Activated T-helper 17 cell treated with anti-CD3 and anti-CD28 coated beads, Interleukin-2, amount 50 U/mL, for 72 hours (primary cell): ENCODE results near the gene MORN1. TPM values are rescaled to one million over a fixed set of nuclear protein-coding genes. Genes with fewer than 3 reads are reported as not detected.

ENCODE experiments used
- ATAC-seq: fragments of 150-1000 bp; cut with Tn5 transposase; replicated peaks from 2 replicates; pipeline ENCODE4 v1.10.0; 2021; ENCODE audit warnings: mild to moderate bottlenecking, moderate library complexity
- H3K27ac Mint-ChIP-seq: one replicate; pipeline ENCODE4 v1.8.0; 2022; ENCODE audit warnings: mixed read lengths
- H3K27me3 Mint-ChIP-seq: one replicate; pipeline ENCODE4 v1.8.0; 2022; ENCODE audit warnings: mixed read lengths
- H3K36me3 Mint-ChIP-seq: one replicate; pipeline ENCODE4 v1.8.0; 2022; ENCODE audit warnings: low read depth, mild to moderate bottlenecking, mixed read lengths
- H3K4me1 Mint-ChIP-seq: one replicate; pipeline ENCODE4 v1.8.0; 2022; ENCODE audit warnings: mixed read lengths
- H3K4me3 Mint-ChIP-seq: one replicate; pipeline ENCODE4 v1.8.0; 2022; ENCODE audit warnings: mild to moderate bottlenecking, mixed read lengths
- H3K9me3 Mint-ChIP-seq: one replicate; pipeline ENCODE4 v1.8.0; 2022; ENCODE audit warnings: mixed read lengths
- total RNA-seq, 2 donors: library from RNA; stranded (reverse); gene quantifications; one replicate each; pipeline ENCODE4 v1.2.3, GENCODE V29; 2022

The MORN1 gene
- total RNA-seq, 2 donors from 2014 or later: 4.4 to 5.3 TPM

- H3K36me3 Mint-ChIP-seq: peaks cover 5% of the 10 kb centered on the region
- peak; percentile 21 for ATAC-seq
- no peaks in the 10 kb centered on the region for H3K9me3 Mint-ChIP-seq
- H3K27me3 Mint-ChIP-seq: no peaks in the 10 kb centered on the region
- peak overlapping the region; percentile 96 for H3K27ac Mint-ChIP-seq
- peaks cover 22% of the 10 kb centered on the region for H3K4me1 Mint-ChIP-seq
- H3K4me3 Mint-ChIP-seq: peak overlapping the region; percentile 92
These were observed 23.1 kb upstream of the MORN1 start for GRCh38 chr1:2414297-2414958.

- ATAC-seq: no peak
These were observed 22.3 kb upstream of the MORN1 start for GRCh38 chr1:2413495-2414296.

GRCh38 chr1:2412773-2413494 is 21.6 kb upstream of the MORN1 start:
- Mint-ChIP-seq H3K27ac (no peak overlapping the region), H3K27me3 (no peaks in the 10 kb centered on the region), H3K36me3 (peaks cover 11% of the 10 kb centered on the region), H3K4me1 (peaks cover 22% of the 10 kb centered on the region), H3K4me3 (peak overlapping the region; percentile 92), H3K9me3 (no peaks in the 10 kb centered on the region)
- ATAC-seq: peak; percentile 49

More at GRCh38 chr1:2413495-2414296, 22.3 kb upstream of the MORN1 start:
- no peaks in the 10 kb centered on the region for H3K27me3 Mint-ChIP-seq
- H3K27ac Mint-ChIP-seq: peak overlapping the region; percentile 96
- peaks cover 11% of the 10 kb centered on the region for H3K36me3 Mint-ChIP-seq
- H3K4me1 Mint-ChIP-seq: peaks cover 22% of the 10 kb centered on the region
- H3K9me3 Mint-ChIP-seq: no peaks in the 10 kb centered on the region
- H3K4me3 Mint-ChIP-seq: peak overlapping the region; percentile 92

GRCh38 chr1:2412395-2412772 is 21.0 kb upstream of the MORN1 start, which contains the start of gene PEX10:
TSS of gene PEX10 (minus strand) at chr1:2412564. CDS start at chr1:2412502, 62 bp downstream.
- peak; percentile 93 for ATAC-seq
- Mint-ChIP-seq H3K4me3 (peak within 1 kb of the TSS; percentile 92), H3K27me3 (no peaks in the 10 kb centered on the region), H3K9me3 (no peaks in the 10 kb centered on the region), H3K4me1 (peaks cover 22% of the 10 kb centered on the region), H3K27ac (peak within 1 kb of the TSS; percentile 79), H3K36me3 (peaks cover 11% of the 10 kb centered on the region)

DNA sequence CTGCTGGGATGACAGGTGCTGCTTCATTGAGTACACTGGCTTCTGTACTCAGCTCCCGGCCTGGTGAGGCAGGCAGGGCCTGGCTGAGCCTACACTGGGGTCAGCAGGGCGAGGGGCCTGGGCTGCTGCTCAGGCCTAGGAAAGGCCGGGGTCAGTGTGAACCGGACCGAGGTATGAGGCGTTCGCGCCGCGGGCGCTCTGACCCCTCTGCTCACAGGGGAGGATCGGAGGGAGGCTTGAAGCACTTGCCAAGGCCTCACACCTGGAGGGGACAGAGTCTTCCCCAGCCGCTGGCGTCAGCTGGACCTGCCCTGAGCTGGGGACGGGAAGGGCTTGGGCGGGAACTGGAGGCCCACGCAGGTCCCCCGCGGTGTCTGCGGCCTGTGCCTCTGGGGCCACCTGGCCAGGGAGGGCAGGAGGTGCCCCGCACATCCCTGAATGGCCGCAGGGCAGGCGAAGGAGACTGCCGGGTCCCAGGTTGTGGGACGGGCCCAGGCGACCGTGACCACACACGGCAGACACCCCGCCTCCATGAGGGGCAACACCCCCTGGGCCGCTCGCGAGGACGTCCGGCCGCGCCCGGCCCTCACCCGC is 20.5 kb upstream of the MORN1 start:
- Mint-ChIP-seq H3K9me3 (no peaks in the 10 kb centered on the region), H3K27ac (peak overlapping the region; percentile 79), H3K27me3 (no peaks in the 10 kb centered on the region), H3K4me1 (peaks cover 19% of the 10 kb centered on the region), H3K36me3 (peaks cover 14% of the 10 kb centered on the region), H3K4me3 (peak overlapping the region; percentile 92)
- peak; percentile 26 for ATAC-seq

DNA sequence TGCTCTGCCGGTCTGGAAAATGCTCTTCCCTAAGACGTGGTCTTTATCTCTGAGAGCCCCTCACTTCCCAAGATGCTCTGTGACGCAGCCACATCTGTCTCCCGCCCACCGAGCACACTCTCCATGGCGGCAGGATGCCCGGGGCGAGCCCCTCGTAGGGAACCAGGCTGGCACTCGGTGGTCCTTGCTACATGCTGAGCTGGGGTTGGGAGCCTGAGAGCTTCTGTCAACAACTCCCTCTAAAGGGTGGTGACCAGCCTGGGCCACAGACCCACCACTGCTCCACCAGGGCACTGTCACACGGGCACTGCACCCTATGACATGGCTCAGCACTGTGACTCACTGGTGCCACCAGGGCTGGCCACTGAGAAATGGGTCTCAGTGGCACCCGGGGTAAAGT is 18.4 kb upstream of the MORN1 start:
- peaks cover 23% of the 10 kb centered on the region for H3K36me3 Mint-ChIP-seq
- H3K4me3 Mint-ChIP-seq: no peak overlapping the region
- H3K27me3 Mint-ChIP-seq: no peaks in the 10 kb centered on the region
- H3K27ac Mint-ChIP-seq: peak overlapping the region; percentile 46
- H3K4me1 Mint-ChIP-seq: peaks cover 7% of the 10 kb centered on the region
- ATAC-seq: no peak
- H3K9me3 Mint-ChIP-seq: no peaks in the 10 kb centered on the region

GRCh38 chr1:2408859-2409276 is 17.5 kb upstream of the MORN1 start:
- Mint-ChIP-seq H3K27ac (peak overlapping the region; percentile 46), H3K4me3 (no peak overlapping the region), H3K9me3 (no peaks in the 10 kb centered on the region), H3K4me1 (peaks cover under 1% of the 10 kb centered on the region), H3K27me3 (no peaks in the 10 kb centered on the region), H3K36me3 (peaks cover 27% of the 10 kb centered on the region)
- ATAC-seq: no peak

DNA sequence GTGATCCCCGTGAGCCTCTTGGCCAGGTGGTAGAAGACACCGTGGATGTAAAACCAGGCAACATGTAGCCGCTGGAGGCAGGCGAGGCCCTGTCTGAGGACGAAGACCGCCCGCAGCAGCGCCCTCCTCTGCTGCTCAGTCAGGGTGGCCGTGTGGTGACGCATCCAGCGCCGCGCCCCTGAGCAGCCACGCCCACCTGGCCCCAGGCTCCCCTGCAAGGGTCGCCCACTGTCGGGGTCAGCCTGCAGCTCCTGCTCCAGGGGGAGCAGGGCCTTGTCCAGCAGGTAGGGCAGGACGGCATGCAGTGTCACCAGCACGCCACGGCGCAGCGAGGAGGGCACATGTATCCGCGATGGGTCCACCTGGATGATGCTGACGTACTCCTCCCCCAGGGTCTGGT is 17.1 kb upstream of the MORN1 start:
- no peaks in the 10 kb centered on the region for H3K27me3 Mint-ChIP-seq
- H3K36me3 Mint-ChIP-seq: peaks cover 30% of the 10 kb centered on the region
- H3K27ac Mint-ChIP-seq: no peak overlapping the region
- no peak for ATAC-seq
- no peaks in the 10 kb centered on the region for H3K4me1 Mint-ChIP-seq
- H3K4me3 Mint-ChIP-seq: no peak overlapping the region
- H3K9me3 Mint-ChIP-seq: no peaks in the 10 kb centered on the region

DNA sequence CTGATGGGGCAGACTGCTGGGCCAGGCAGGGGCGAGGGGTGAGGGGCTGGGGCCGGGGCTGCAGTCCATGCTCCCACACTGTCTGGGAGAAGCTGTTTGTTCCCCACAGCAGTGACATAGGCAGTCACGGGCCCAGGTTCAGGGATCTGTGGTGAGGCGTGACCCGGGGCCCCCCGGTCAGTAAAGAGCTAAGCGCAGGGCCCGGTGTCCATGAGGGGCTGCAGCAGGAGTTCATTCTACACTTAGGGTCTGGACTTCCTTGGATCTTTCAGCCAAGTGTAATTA is 16.6 kb upstream of the MORN1 start:
- H3K9me3 Mint-ChIP-seq: no peaks in the 10 kb centered on the region
- peaks cover 35% of the 10 kb centered on the region for H3K36me3 Mint-ChIP-seq
- no peak overlapping the region for H3K4me3 Mint-ChIP-seq
- no peaks in the 10 kb centered on the region for H3K27me3 Mint-ChIP-seq
- H3K4me1 Mint-ChIP-seq: no peaks in the 10 kb centered on the region
- ATAC-seq: no peak
- no peak overlapping the region for H3K27ac Mint-ChIP-seq

GRCh38 chr1:2407166-2407990 is 16.0 kb upstream of the MORN1 start:
- Mint-ChIP-seq H3K36me3 (peaks cover 41% of the 10 kb centered on the region), H3K9me3 (no peaks in the 10 kb centered on the region), H3K27ac (no peak overlapping the region), H3K27me3 (no peaks in the 10 kb centered on the region), H3K4me1 (no peaks in the 10 kb centered on the region), H3K4me3 (no peak overlapping the region)
- ATAC-seq: no peak

DNA sequence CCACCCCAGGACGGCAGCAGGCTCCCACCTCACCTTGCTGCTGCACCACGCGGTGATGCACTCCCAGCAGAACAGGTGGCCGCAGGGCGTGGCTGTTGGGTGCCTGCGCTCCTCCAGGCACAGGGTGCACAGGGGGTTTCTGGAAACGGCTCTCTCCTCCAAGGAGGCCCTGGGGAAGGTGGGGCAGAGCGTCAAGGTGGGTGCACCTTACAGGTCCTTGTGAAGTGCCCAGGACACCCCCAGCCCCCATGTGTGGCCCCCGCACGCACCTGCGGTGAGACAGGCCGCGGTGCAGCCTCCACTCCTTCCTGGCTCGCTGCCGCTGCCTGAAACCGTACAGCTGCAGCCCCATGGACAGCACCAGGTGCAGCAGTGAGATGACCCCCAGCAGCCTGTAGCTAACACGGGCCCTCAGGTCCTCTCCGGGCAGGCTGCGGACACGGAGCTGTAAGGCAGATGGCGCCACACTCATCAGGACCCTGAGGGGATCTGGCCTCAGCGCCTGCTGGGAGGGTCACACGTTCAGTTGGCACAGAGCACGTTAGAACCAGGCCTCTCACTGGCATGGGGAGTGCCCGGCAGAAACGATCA is 15.2 kb upstream of the MORN1 start:
- Mint-ChIP-seq H3K9me3 (no peaks in the 10 kb centered on the region), H3K27me3 (no peaks in the 10 kb centered on the region), H3K36me3 (peaks cover 49% of the 10 kb centered on the region), H3K4me3 (no peak overlapping the region), H3K27ac (no peak overlapping the region), H3K4me1 (no peaks in the 10 kb centered on the region)
- no peak for ATAC-seq

DNA sequence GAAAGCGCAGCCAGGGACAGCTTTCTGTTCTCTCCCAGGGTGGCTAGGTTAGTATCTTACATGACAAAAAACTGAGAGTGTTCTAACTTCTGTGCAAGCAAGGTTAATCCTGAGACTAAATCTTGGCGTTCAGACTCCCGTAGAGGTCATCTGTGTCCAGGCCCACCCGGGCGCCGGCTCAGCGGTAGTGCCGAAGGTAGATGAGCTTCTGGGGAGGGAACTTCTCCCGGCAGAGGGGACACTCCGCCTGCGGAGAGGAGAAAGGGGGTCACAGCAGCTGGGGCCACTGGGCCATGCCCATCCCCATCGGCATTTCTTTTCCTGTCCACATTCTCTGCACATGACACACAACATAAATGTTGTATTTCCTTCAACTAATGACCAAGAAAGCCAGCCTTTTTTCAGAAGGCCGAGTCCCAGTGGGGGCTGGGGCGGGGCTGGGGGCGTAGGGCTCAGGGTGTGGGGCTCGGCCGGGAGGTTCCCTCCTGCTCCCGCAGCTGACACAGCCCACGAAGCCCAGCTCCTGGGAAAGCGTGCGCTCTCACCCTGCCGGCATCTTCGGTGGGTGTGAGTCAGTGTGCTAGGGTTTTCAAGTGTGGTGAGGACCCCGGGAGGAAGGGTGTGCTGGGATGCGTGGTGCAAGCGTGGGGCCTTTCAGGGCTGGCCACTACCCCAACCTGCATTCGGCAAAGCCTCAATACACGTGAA is 14.4 kb upstream of the MORN1 start:
- H3K27me3 Mint-ChIP-seq: no peaks in the 10 kb centered on the region
- no peak overlapping the region for H3K27ac Mint-ChIP-seq
- peaks cover 54% of the 10 kb centered on the region for H3K36me3 Mint-ChIP-seq
- no peak for ATAC-seq
- H3K4me3 Mint-ChIP-seq: no peak overlapping the region
- peaks cover under 1% of the 10 kb centered on the region for H3K4me1 Mint-ChIP-seq
- no peaks in the 10 kb centered on the region for H3K9me3 Mint-ChIP-seq

GRCh38 chr1:2404890-2405511 is 13.6 kb upstream of the MORN1 start:
- H3K4me3 Mint-ChIP-seq: no peak overlapping the region
- no peak overlapping the region for H3K27ac Mint-ChIP-seq
- no peak for ATAC-seq
- H3K36me3 Mint-ChIP-seq: peaks cover 62% of the 10 kb centered on the region
- H3K4me1 Mint-ChIP-seq: peaks cover 8% of the 10 kb centered on the region
- H3K27me3 Mint-ChIP-seq: no peaks in the 10 kb centered on the region
- H3K9me3 Mint-ChIP-seq: no peaks in the 10 kb centered on the region
